Lower leg skin (tissue), 4 donors: ENCODE measurements around the gene KAT6B. TPM values are rescaled to one million over a fixed set of nuclear protein-coding genes. Genes with fewer than 3 reads are reported as not detected.

ENCODE experiments used
- DNase-seq, 2 donors: peaks; one replicate each; pipeline ENCODE4 v3.0.0-alpha.2; 2019; ENCODE audit warnings: low spot score in 2 of 2
- H3K4me3 ChIP-seq: fragments of 200-600 bp; sonication (generic); 2 replicates; pipeline ENCODE4 v1.5.1; 2017; ENCODE audit warnings: mild to moderate bottlenecking, low read depth; ENCODE audit not compliant: poor library complexity, severe bottlenecking
- CTCF ChIP-seq, 3 donors: fragments of 450-650 bp; IDR thresholded peaks; one replicate each; pipeline ENCODE4 v1.5.1; 2016; ENCODE audit warnings: antibody characterized with exemption in 3 of 3, mild to moderate bottlenecking in 3 of 3, moderate library complexity in 2 of 3
- POLR2A ChIP-seq, 2 donors: fragments of 450-650 bp; IDR thresholded peaks; one replicate each; pipeline ENCODE4 v1.6.1; 2016 to 2017; ENCODE audit warnings: antibody characterized with exemption in 2 of 2, mild to moderate bottlenecking in 1 of 2, moderate library complexity in 1 of 2
- WGBS, 2 donors: methylation state at CpG; one replicate each; pipeline ENCODE4 v1.1.5; 2018; 5-methylcytosine and 5-hydroxymethylcytosine counted together
- intact Hi-C: fragments of 100-400 bp; cut with DNase I; formaldehyde crosslinking; loops from one replicate; pipeline ENCODE4 v1.15.0; 2023; ENCODE audit warnings: low total_unique reads
- total RNA-seq, 4 donors: library from RNA; depleted of rRNA; stranded (reverse); fragments of >200 nt; gene quantifications; one replicate each; pipeline ENCODE4 v1.1.0, GENCODE V29; 2016

Gene KAT6B
- total RNA-seq, 4 donors from 2014 or later = 17.2 to 40.1 (median 34.5) TPM

GRCh38 chr10:75032813-75033212, 206.4 kb downstream of the KAT6B start:
- 89 to 90% methylated on average over 8 of the region's 8 CpGs for WGBS, 2 donors
- no peak for DNase-seq
- no peak overlapping the region for H3K4me3 ChIP-seq
- intact Hi-C loops = no loop called here
- TF ChIP-seq POLR2A (IDR thresholded peaks at IDR 0.05) (no peak), CTCF (IDR thresholded peaks at IDR 0.05) (no peak)

GRCh38 chr10:75033399-75034130, 207.2 kb downstream of the KAT6B start:
- intact Hi-C loops = no loop called here
- 90 to 91% methylated on average over 15 of the region's 15 CpGs for WGBS, 2 donors
- no peak for TF ChIP-seq CTCF (IDR thresholded peaks at IDR 0.05)
- no peak for TF ChIP-seq POLR2A (IDR thresholded peaks at IDR 0.05)
- no peak for DNase-seq
- H3K4me3 ChIP-seq = no peak overlapping the region

GRCh38 chr10:75034131-75034512, 207.7 kb downstream of the KAT6B start:
- H3K4me3 ChIP-seq = no peak overlapping the region
- no peak for DNase-seq
- 59 to 67% methylated on average over 5 of the region's 5 CpGs for WGBS, 2 donors
- intact Hi-C loops = no loop called here
- TF ChIP-seq POLR2A (IDR thresholded peaks at IDR 0.05) (no peak), CTCF (IDR thresholded peaks at IDR 0.05) (no peak)

- no peak for TF ChIP-seq POLR2A (IDR thresholded peaks at IDR 0.05)
- TF ChIP-seq CTCF (IDR thresholded peaks at IDR 0.05) = no peak
- no peak overlapping the region for H3K4me3 ChIP-seq
- intact Hi-C loops = no loop called here
- WGBS, 2 donors = 76 to 78% methylated on average over 14 of the region's 14 CpGs
- DNase-seq = no peak
These were observed 208.4 kb downstream of the KAT6B start for GRCh38 chr10:75034714-75035258.

GRCh38 chr10:75035975-75036708, 209.7 kb downstream of the KAT6B start:
- TF ChIP-seq CTCF (IDR thresholded peaks at IDR 0.05) = no peak
- no peak for TF ChIP-seq POLR2A (IDR thresholded peaks at IDR 0.05)
- 81 to 82% methylated on average over 10 of the region's 10 CpGs for WGBS, 2 donors
- intact Hi-C loops = no loop called here
- DNase-seq = no peak
- H3K4me3 ChIP-seq = no peak overlapping the region
